ENCODE results near the gene ADAMTS7.

The ADAMTS7 gene

GRCh38 chr15:78717956-78718656 lies 93.2 kb downstream of the ADAMTS7 start:
- FAIRE-seq, result no peak
- no peak for DNase-seq (ENCODE audit: insufficient read length, low spot score)
- no peak for TF ChIP-seq POLR2AphosphoS5 (IDR thresholded peaks at IDR 0.05; ENCODE audit: low read depth, low read length)
- no peak for TF ChIP-seq PAX5 (IDR thresholded peaks at IDR 0.05; ENCODE audit: insufficient read depth, low read length, severe bottlenecking)
- TF ChIP-seq TAF1 (IDR thresholded peaks at IDR 0.05; ENCODE audit: low read depth, low read length), result no peak
- no peak for TF ChIP-seq SPI1 (IDR thresholded peaks at IDR 0.05; ENCODE audit: low read depth, low read length)
- TF ChIP-seq POLR2A (IDR thresholded peaks at IDR 0.05; ENCODE audit: low read depth, low read length), result no peak
- TF ChIP-seq POU2F2 (IDR thresholded peaks at IDR 0.05; ENCODE audit: low read depth, low read length), result no peak

- TF ChIP-seq PAX5 (IDR thresholded peaks at IDR 0.05; ENCODE audit: insufficient read depth, low read length, severe bottlenecking) (no peak), POU2F2 (IDR thresholded peaks at IDR 0.05; ENCODE audit: low read depth, low read length) (no peak), SPI1 (IDR thresholded peaks at IDR 0.05; ENCODE audit: low read depth, low read length) (no peak), POLR2A (IDR thresholded peaks at IDR 0.05; ENCODE audit: low read depth, low read length) (no peak), POLR2AphosphoS5 (IDR thresholded peaks at IDR 0.05; ENCODE audit: low read depth, low read length) (no peak), TAF1 (IDR thresholded peaks at IDR 0.05; ENCODE audit: low read depth, low read length) (no peak)
- no peak for DNase-seq (ENCODE audit: insufficient read length, low spot score)
- FAIRE-seq, result no peak
Observed at GRCh38 chr15:78716651-78717050, 94.6 kb downstream of the ADAMTS7 start.

- FAIRE-seq (no peak), DNase-seq (ENCODE audit: insufficient read length, low spot score) (no peak)
- TF ChIP-seq POU2F2 (IDR thresholded peaks at IDR 0.05; ENCODE audit: low read depth, low read length) (no peak), TAF1 (IDR thresholded peaks at IDR 0.05; ENCODE audit: low read depth, low read length) (no peak), PAX5 (IDR thresholded peaks at IDR 0.05; ENCODE audit: insufficient read depth, low read length, severe bottlenecking) (no peak), POLR2AphosphoS5 (IDR thresholded peaks at IDR 0.05; ENCODE audit: low read depth, low read length) (no peak), POLR2A (IDR thresholded peaks at IDR 0.05; ENCODE audit: low read depth, low read length) (no peak), SPI1 (IDR thresholded peaks at IDR 0.05; ENCODE audit: low read depth, low read length) (no peak)
Observed at GRCh38 chr15:78715930-78716329, 95.3 kb downstream of the ADAMTS7 start.

GRCh38 chr15:78715434-78715833 lies 95.8 kb downstream of the ADAMTS7 start:
- no peak for DNase-seq (ENCODE audit: insufficient read length, low spot score)
- FAIRE-seq, result no peak

GRCh38 chr15:78714890-78715289 lies 96.4 kb downstream of the ADAMTS7 start:
- DNase-seq (ENCODE audit: insufficient read length, low spot score), result no peak
- no peak for FAIRE-seq
- TF ChIP-seq POLR2A (IDR thresholded peaks at IDR 0.05; ENCODE audit: low read depth, low read length), result no peak
- no peak for TF ChIP-seq POU2F2 (IDR thresholded peaks at IDR 0.05; ENCODE audit: low read depth, low read length)
- TF ChIP-seq TAF1 (IDR thresholded peaks at IDR 0.05; ENCODE audit: low read depth, low read length), result no peak
- no peak for TF ChIP-seq SPI1 (IDR thresholded peaks at IDR 0.05; ENCODE audit: low read depth, low read length)

More at GRCh38 chr15:78715434-78715833, 95.8 kb downstream of the ADAMTS7 start:
- TF ChIP-seq SPI1 (IDR thresholded peaks at IDR 0.05; ENCODE audit: low read depth, low read length) (no peak), POLR2AphosphoS5 (IDR thresholded peaks at IDR 0.05; ENCODE audit: low read depth, low read length) (no peak), TAF1 (IDR thresholded peaks at IDR 0.05; ENCODE audit: low read depth, low read length) (no peak), PAX5 (IDR thresholded peaks at IDR 0.05; ENCODE audit: insufficient read depth, low read length, severe bottlenecking) (no peak), POU2F2 (IDR thresholded peaks at IDR 0.05; ENCODE audit: low read depth, low read length) (no peak), POLR2A (IDR thresholded peaks at IDR 0.05; ENCODE audit: low read depth, low read length) (no peak)

- DNase-seq (ENCODE audit: insufficient read length, low spot score), result no peak
- FAIRE-seq, result no peak
- no peak for TF ChIP-seq POLR2AphosphoS5 (IDR thresholded peaks at IDR 0.05; ENCODE audit: low read depth, low read length)
- TF ChIP-seq POU2F2 (IDR thresholded peaks at IDR 0.05; ENCODE audit: low read depth, low read length), result no peak
- TF ChIP-seq TAF1 (IDR thresholded peaks at IDR 0.05; ENCODE audit: low read depth, low read length), result no peak
- TF ChIP-seq POLR2A (IDR thresholded peaks at IDR 0.05; ENCODE audit: low read depth, low read length), result no peak
- TF ChIP-seq SPI1 (IDR thresholded peaks at IDR 0.05; ENCODE audit: low read depth, low read length), result no peak
- TF ChIP-seq PAX5 (IDR thresholded peaks at IDR 0.05; ENCODE audit: insufficient read depth, low read length, severe bottlenecking), result no peak
Observed at GRCh38 chr15:78712797-78713515, 98.3 kb downstream of the ADAMTS7 start.

GRCh38 chr15:78711638-78712037 lies 99.6 kb downstream of the ADAMTS7 start:
- no peak for FAIRE-seq
- TF ChIP-seq POLR2AphosphoS5 (IDR thresholded peaks at IDR 0.05; ENCODE audit: low read depth, low read length) (no peak), POLR2A (IDR thresholded peaks at IDR 0.05; ENCODE audit: low read depth, low read length) (no peak), POU2F2 (IDR thresholded peaks at IDR 0.05; ENCODE audit: low read depth, low read length) (no peak), TAF1 (IDR thresholded peaks at IDR 0.05; ENCODE audit: low read depth, low read length) (no peak), SPI1 (IDR thresholded peaks at IDR 0.05; ENCODE audit: low read depth, low read length) (no peak), PAX5 (IDR thresholded peaks at IDR 0.05; ENCODE audit: insufficient read depth, low read length, severe bottlenecking) (no peak)
- no peak for DNase-seq (ENCODE audit: insufficient read length, low spot score)

- TF ChIP-seq TAF1 (IDR thresholded peaks at IDR 0.05; ENCODE audit: low read depth, low read length), result no peak
- TF ChIP-seq SPI1 (IDR thresholded peaks at IDR 0.05; ENCODE audit: low read depth, low read length), result 0 out of 2 replicates have a peak, but pooled peaks have one; percentile 5
- FAIRE-seq, result peak; percentile 74
Observed at GRCh38 chr15:78709263-78709882, 101.9 kb downstream of the ADAMTS7 start.

More at GRCh38 chr15:78709263-78709882, 101.9 kb downstream of the ADAMTS7 start:
- peak; percentile 50 for DNase-seq (ENCODE audit: insufficient read length, low spot score)
